ENCODE data around the gene LSMEM2.
"Not testable (repeated sequence)": the region's sequence is repeated elsewhere in the genome, so short reads cannot be mapped to it uniquely, and the experiment has no call there.

The LSMEM2 gene

GRCh38 chr3:50278880-50279224, at the start of gene LSMEM2:
LSMEM2 (plus strand) TSS chr3:50279087; CDS start chr3:50279114, 27 bp downstream.
- no peak for DNase-seq (ENCODE audit: extremely low read depth in 1 of 2, low read depth in 1 of 2)

GRCh38 chr3:50229490-50229889, 49.4 kb upstream of the LSMEM2 start:
- DNase-seq (ENCODE audit: extremely low read depth in 1 of 2, low read depth in 1 of 2) = no peak

- no peak for DNase-seq (ENCODE audit: extremely low read depth in 1 of 2, low read depth in 1 of 2)
Observed at GRCh38 chr3:50230104-50230793, 48.6 kb upstream of the LSMEM2 start.

GRCh38 chr3:50230794-50231125, 48.1 kb upstream of the LSMEM2 start:
- no peak for DNase-seq (ENCODE audit: extremely low read depth in 1 of 2, low read depth in 1 of 2)

GRCh38 chr3:50231581-50231980, 47.3 kb upstream of the LSMEM2 start:
- DNase-seq (ENCODE audit: extremely low read depth in 1 of 2, low read depth in 1 of 2) = no peak

GRCh38 chr3:50232303-50232702, 46.6 kb upstream of the LSMEM2 start:
- DNase-seq (ENCODE audit: extremely low read depth in 1 of 2, low read depth in 1 of 2) = no peak

GRCh38 chr3:50233176-50233575, 45.7 kb upstream of the LSMEM2 start:
- no peak for DNase-seq (ENCODE audit: extremely low read depth in 1 of 2, low read depth in 1 of 2)

GRCh38 chr3:50235716-50236483, 43.0 kb upstream of the LSMEM2 start, which contains the start of gene GNAI2:
GNAI2 (plus strand) TSS chr3:50236204; CDS start chr3:50236336, 132 bp downstream.
- DNase-seq (ENCODE audit: extremely low read depth in 1 of 2, low read depth in 1 of 2) = peak; percentile 99

GRCh38 chr3:50236484-50237132, 42.3 kb upstream of the LSMEM2 start:
- DNase-seq (ENCODE audit: extremely low read depth in 1 of 2, low read depth in 1 of 2) = no peak

GRCh38 chr3:50237133-50237651, 41.7 kb upstream of the LSMEM2 start:
- DNase-seq (ENCODE audit: extremely low read depth in 1 of 2, low read depth in 1 of 2) = no peak

GRCh38 chr3:50237754-50238548, 40.9 kb upstream of the LSMEM2 start:
- DNase-seq (ENCODE audit: extremely low read depth in 1 of 2, low read depth in 1 of 2) = peak; percentile 73 to 87

- DNase-seq (ENCODE audit: extremely low read depth in 1 of 2, low read depth in 1 of 2) = no peak
Observed at GRCh38 chr3:50238549-50239026, 40.3 kb upstream of the LSMEM2 start.

GRCh38 chr3:50239649-50240048, 39.2 kb upstream of the LSMEM2 start:
- DNase-seq (ENCODE audit: extremely low read depth in 1 of 2, low read depth in 1 of 2) = no peak

- no peak for DNase-seq (ENCODE audit: extremely low read depth in 1 of 2, low read depth in 1 of 2)
Observed at GRCh38 chr3:50241163-50241562, 37.7 kb upstream of the LSMEM2 start.

- DNase-seq (ENCODE audit: extremely low read depth in 1 of 2, low read depth in 1 of 2) = no peak
Observed at GRCh38 chr3:50241713-50242380, 37.0 kb upstream of the LSMEM2 start.

GRCh38 chr3:50242381-50242770, 36.5 kb upstream of the LSMEM2 start:
- no peak for DNase-seq (ENCODE audit: extremely low read depth in 1 of 2, low read depth in 1 of 2)

- DNase-seq (ENCODE audit: extremely low read depth in 1 of 2, low read depth in 1 of 2) = no peak
Observed at GRCh38 chr3:50242851-50243542, 35.9 kb upstream of the LSMEM2 start.

- no peak for DNase-seq (ENCODE audit: extremely low read depth in 1 of 2, low read depth in 1 of 2)
Observed at GRCh38 chr3:50243543-50243895, 35.4 kb upstream of the LSMEM2 start.

- not testable (repeated sequence) for DNase-seq (ENCODE audit: extremely low read depth in 1 of 2, low read depth in 1 of 2)
Observed at GRCh38 chr3:50244813-50245212, 34.1 kb upstream of the LSMEM2 start.

- no peak for DNase-seq (ENCODE audit: extremely low read depth in 1 of 2, low read depth in 1 of 2)
Observed at GRCh38 chr3:50245251-50245745, 33.6 kb upstream of the LSMEM2 start.

All from stimulated activated CD8-positive, alpha-beta memory T cell treated with anti-CD3 and anti-CD28 coated beads, Interleukin-7, amount 100 ng/mL, for 48 hours (primary cell).